Measurements from ENCODE around the gene POR.

POR gene

GRCh38 chr7:75962607-75963380 is 47.8 kb downstream of the POR start:
- Histone ChIP-seq H3K4me1 (ENCODE audit: control insufficient read depth in 1 of 2, insufficient read depth in 2 of 2, low read length in 2 of 2) (peaks cover 10 to 33% of the 10 kb centered on the region in 2 donors), H3K27ac (ENCODE audit: low read length) (peak overlapping the region; percentile 6), H3K27me3 (ENCODE audit: low read depth, low read length) (no peaks in the 10 kb centered on the region), H3K36me3 (ENCODE audit: control insufficient read depth in 1 of 2, insufficient read depth in 2 of 2, low read length in 2 of 2) (peaks cover 1 to 9% of the 10 kb centered on the region in 2 donors), H3K9me3 (ENCODE audit: control insufficient read depth in 1 of 2, low read length in 2 of 2) (no peaks in the 10 kb centered on the region), H3K4me3 (ENCODE audit: low read depth in 1 of 2, low read length in 2 of 2) (no peak overlapping the region)

- peak overlapping the region; percentile 6 for H3K27ac ChIP-seq (ENCODE audit: low read length)
- no peaks in the 10 kb centered on the region for H3K9me3 ChIP-seq (ENCODE audit: control insufficient read depth in 1 of 2, low read length in 2 of 2)
- no peak overlapping the region for H3K4me3 ChIP-seq (ENCODE audit: low read depth in 1 of 2, low read length in 2 of 2)
- H3K27me3 ChIP-seq (ENCODE audit: low read depth, low read length): no peaks in the 10 kb centered on the region
- peaks cover 16 to 40% of the 10 kb centered on the region in 2 donors for H3K4me1 ChIP-seq (ENCODE audit: control insufficient read depth in 1 of 2, insufficient read depth in 2 of 2, low read length in 2 of 2)
- H3K36me3 ChIP-seq (ENCODE audit: control insufficient read depth in 1 of 2, insufficient read depth in 2 of 2, low read length in 2 of 2): peaks cover 0 to 2% of the 10 kb centered on the region in 2 donors
Measured at GRCh38 chr7:75963381-75963995, 48.5 kb downstream of the POR start.

DNA sequence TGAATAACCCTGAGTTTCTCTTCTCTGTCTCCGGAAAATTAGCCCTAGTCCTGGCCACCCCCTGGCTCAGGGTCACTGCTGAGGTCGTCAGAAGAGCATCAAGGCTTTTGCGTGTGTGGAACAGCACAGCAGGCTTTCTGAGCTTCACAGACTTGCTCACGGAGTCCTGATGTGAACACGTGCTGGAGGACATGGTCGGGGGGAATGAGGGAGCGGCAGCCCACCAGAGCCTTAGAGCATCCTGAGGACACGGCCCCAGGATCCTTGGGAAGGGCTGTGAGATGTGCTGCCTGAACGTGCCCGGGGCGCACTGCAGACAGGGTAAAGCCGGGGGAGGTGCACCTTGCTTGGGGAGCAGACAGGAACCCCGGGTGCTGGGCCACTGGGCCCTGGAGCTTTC is 50.7 kb downstream of the POR start:
- Histone ChIP-seq H3K9me3 (ENCODE audit: control insufficient read depth in 1 of 2, low read length in 2 of 2) (no peaks in the 10 kb centered on the region), H3K36me3 (ENCODE audit: control insufficient read depth in 1 of 2, insufficient read depth in 2 of 2, low read length in 2 of 2) (no peaks in the 10 kb centered on the region)

DNA sequence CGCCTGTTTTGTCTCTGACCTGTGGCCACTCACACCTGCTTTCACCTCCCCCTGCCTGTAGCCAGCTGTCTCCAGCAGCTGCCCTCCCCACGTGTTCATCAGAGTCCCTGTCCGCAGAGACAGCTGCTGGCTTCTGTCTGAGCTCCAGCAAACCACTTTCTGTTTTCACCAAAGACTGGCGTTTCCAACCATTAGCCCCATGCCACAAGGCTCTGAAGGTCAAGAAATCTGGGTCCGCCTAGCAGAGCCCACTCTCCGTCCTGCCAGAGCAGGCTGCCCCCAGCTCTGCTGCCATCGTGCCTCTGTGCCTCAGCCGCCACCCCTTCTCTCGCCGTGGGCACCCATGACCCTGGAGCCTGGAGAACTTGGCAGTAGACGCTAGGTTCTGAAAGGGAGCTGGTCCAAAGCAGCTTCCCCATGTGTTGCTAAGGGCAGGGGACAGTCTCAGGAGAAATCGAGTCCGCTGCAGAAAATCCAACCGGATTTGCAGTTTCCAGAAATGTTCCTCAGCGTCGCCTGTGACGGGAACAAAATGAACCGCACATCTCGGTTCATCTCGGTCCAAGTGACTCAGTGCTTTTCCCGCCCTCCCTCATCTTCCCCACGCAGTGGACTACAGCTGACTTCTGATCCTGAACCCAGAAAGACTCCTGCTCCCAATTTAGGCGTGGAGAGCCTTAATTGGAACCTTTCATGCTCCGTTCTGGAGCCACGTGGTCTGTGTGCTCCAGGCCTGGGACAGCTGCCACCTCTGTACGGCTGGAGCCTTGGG is 51.4 kb downstream of the POR start:
- Histone ChIP-seq H3K4me1 (ENCODE audit: control insufficient read depth in 1 of 2, insufficient read depth in 2 of 2, low read length in 2 of 2) (peaks cover 20 to 55% of the 10 kb centered on the region in 2 donors), H3K4me3 (ENCODE audit: low read depth in 1 of 2, low read length in 2 of 2) (peak overlapping the region; percentile 18 to 28), H3K27me3 (ENCODE audit: low read depth, low read length) (no peaks in the 10 kb centered on the region), H3K9me3 (ENCODE audit: control insufficient read depth in 1 of 2, low read length in 2 of 2) (no peaks in the 10 kb centered on the region), H3K27ac (ENCODE audit: low read length) (peak overlapping the region; percentile 83), H3K36me3 (ENCODE audit: control insufficient read depth in 1 of 2, insufficient read depth in 2 of 2, low read length in 2 of 2) (no peaks in the 10 kb centered on the region)

More for the DNA sequence above, 50.7 kb downstream of the POR start:
- no peaks in the 10 kb centered on the region for H3K27me3 ChIP-seq (ENCODE audit: low read depth, low read length)
- H3K4me3 ChIP-seq (ENCODE audit: low read depth in 1 of 2, low read length in 2 of 2): no peak overlapping the region
- H3K27ac ChIP-seq (ENCODE audit: low read length): peak overlapping the region; percentile 83
- H3K4me1 ChIP-seq (ENCODE audit: control insufficient read depth in 1 of 2, insufficient read depth in 2 of 2, low read length in 2 of 2): peaks cover 20 to 54% of the 10 kb centered on the region in 2 donors

DNA sequence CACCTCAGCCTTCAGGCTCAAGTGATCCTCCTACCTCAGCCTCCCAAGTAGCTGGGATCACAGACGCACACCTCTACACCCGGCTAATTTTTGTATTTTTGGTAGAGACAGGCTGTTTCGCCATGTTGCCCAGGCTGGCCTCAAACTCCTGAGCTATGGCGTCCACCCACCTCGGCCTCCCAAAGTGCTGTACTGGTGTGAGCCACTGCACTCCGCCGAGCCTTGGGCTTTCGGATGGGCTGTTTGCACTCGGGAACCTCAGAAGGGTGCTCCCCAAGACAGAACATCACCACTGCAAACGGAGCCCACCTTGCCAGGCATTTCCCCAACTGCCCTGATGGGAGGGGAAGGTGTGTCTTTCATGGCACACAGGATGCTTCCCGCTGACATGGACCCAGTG is 52.1 kb downstream of the POR start:
- H3K36me3 ChIP-seq (ENCODE audit: control insufficient read depth in 1 of 2, insufficient read depth in 2 of 2, low read length in 2 of 2): no peaks in the 10 kb centered on the region
- H3K27ac ChIP-seq (ENCODE audit: low read length): peak overlapping the region; percentile 56
- no peaks in the 10 kb centered on the region for H3K27me3 ChIP-seq (ENCODE audit: low read depth, low read length)
- peaks cover 22 to 59% of the 10 kb centered on the region in 2 donors for H3K4me1 ChIP-seq (ENCODE audit: control insufficient read depth in 1 of 2, insufficient read depth in 2 of 2, low read length in 2 of 2)
- peak overlapping the region in 1 of 2 donors; percentile 27 for H3K4me3 ChIP-seq (ENCODE audit: low read depth in 1 of 2, low read length in 2 of 2)
- H3K9me3 ChIP-seq (ENCODE audit: control insufficient read depth in 1 of 2, low read length in 2 of 2): no peaks in the 10 kb centered on the region

DNA sequence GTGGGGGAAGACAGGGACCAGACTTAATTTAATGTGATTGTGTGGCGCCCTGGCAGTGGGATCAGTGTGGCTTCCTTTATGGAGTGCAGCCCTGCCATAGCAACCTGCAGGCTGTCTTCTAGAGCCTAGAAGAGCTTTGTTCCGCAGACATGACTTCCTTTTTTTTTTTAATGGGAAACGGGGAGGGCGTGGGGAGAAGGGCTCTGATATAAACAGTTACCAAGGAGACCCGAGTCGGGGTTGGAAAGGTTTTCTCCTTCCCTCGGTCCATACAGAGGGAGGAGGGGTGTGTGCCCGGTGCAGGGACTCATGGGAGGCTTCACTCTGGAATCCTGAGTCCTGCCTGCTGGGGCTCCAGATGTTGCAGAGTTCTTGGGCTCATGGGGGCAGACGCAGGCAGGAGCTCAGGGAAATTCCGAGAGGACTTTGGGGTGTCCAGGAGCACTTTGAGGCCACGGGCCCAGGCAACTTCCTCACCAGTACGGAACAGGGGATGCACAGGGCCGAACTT is 52.6 kb downstream of the POR start:
- Histone ChIP-seq H3K4me1 (ENCODE audit: control insufficient read depth in 1 of 2, insufficient read depth in 2 of 2, low read length in 2 of 2) (peaks cover 26 to 57% of the 10 kb centered on the region in 2 donors), H3K36me3 (ENCODE audit: control insufficient read depth in 1 of 2, insufficient read depth in 2 of 2, low read length in 2 of 2) (peaks cover 3% of the 10 kb centered on the region in 2 donors), H3K9me3 (ENCODE audit: control insufficient read depth in 1 of 2, low read length in 2 of 2) (no peaks in the 10 kb centered on the region), H3K27ac (ENCODE audit: low read length) (peak overlapping the region; percentile 56), H3K27me3 (ENCODE audit: low read depth, low read length) (no peaks in the 10 kb centered on the region), H3K4me3 (ENCODE audit: low read depth in 1 of 2, low read length in 2 of 2) (peak overlapping the region in 1 of 2 donors; percentile 27)

GRCh38 chr7:75968012-75968411 is 53.1 kb downstream of the POR start:
- peak overlapping the region; percentile 56 for H3K27ac ChIP-seq (ENCODE audit: low read length)
- H3K9me3 ChIP-seq (ENCODE audit: control insufficient read depth in 1 of 2, low read length in 2 of 2): no peaks in the 10 kb centered on the region
- H3K4me1 ChIP-seq (ENCODE audit: control insufficient read depth in 1 of 2, insufficient read depth in 2 of 2, low read length in 2 of 2): peaks cover 27 to 57% of the 10 kb centered on the region in 2 donors
- peaks cover 3 to 4% of the 10 kb centered on the region in 2 donors for H3K36me3 ChIP-seq (ENCODE audit: control insufficient read depth in 1 of 2, insufficient read depth in 2 of 2, low read length in 2 of 2)
- H3K4me3 ChIP-seq (ENCODE audit: low read depth in 1 of 2, low read length in 2 of 2): peak overlapping the region in 1 of 2 donors; percentile 7
- H3K27me3 ChIP-seq (ENCODE audit: low read depth, low read length): no peaks in the 10 kb centered on the region

DNA sequence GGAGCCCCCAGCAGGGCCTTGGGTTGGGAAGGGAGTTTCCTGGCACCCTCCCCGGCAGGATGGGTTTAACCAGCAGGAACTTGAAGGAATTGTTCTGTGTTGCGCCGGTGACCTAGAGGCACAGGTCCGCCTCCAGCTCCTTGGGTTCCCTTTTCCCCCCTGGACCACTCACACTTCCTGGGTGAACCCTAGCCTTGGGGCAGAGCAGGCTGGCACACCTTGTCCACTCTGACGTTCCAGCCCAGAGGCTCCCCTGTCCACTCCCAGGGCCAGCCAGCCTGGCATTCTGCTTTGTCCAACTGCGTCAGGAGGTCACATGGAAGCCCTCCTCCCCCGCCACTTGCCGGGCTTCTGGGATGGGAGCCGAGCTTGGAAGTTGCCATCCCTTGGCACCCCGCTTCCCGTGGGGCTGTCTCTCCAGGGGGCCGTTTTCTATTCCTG is 53.6 kb downstream of the POR start:
- peak overlapping the region; percentile 56 for H3K27ac ChIP-seq (ENCODE audit: low read length)
- H3K4me3 ChIP-seq (ENCODE audit: low read depth in 1 of 2, low read length in 2 of 2): peak overlapping the region in 1 of 2 donors; percentile 7
- H3K36me3 ChIP-seq (ENCODE audit: control insufficient read depth in 1 of 2, insufficient read depth in 2 of 2, low read length in 2 of 2): peaks cover 3 to 4% of the 10 kb centered on the region in 2 donors
- H3K27me3 ChIP-seq (ENCODE audit: low read depth, low read length): no peaks in the 10 kb centered on the region
- H3K9me3 ChIP-seq (ENCODE audit: control insufficient read depth in 1 of 2, low read length in 2 of 2): no peaks in the 10 kb centered on the region
- H3K4me1 ChIP-seq (ENCODE audit: control insufficient read depth in 1 of 2, insufficient read depth in 2 of 2, low read length in 2 of 2): peaks cover 27 to 57% of the 10 kb centered on the region in 2 donors

GRCh38 chr7:75969182-75969581 is 54.2 kb downstream of the POR start:
- Histone ChIP-seq H3K9me3 (ENCODE audit: control insufficient read depth in 1 of 2, low read length in 2 of 2) (no peaks in the 10 kb centered on the region), H3K27ac (ENCODE audit: low read length) (peak overlapping the region; percentile 31), H3K36me3 (ENCODE audit: control insufficient read depth in 1 of 2, insufficient read depth in 2 of 2, low read length in 2 of 2) (peaks cover 8% of the 10 kb centered on the region in 2 donors), H3K4me3 (ENCODE audit: low read depth in 1 of 2, low read length in 2 of 2) (no peak overlapping the region), H3K27me3 (ENCODE audit: low read depth, low read length) (no peaks in the 10 kb centered on the region), H3K4me1 (ENCODE audit: control insufficient read depth in 1 of 2, insufficient read depth in 2 of 2, low read length in 2 of 2) (peaks cover 27 to 57% of the 10 kb centered on the region in 2 donors)

DNA sequence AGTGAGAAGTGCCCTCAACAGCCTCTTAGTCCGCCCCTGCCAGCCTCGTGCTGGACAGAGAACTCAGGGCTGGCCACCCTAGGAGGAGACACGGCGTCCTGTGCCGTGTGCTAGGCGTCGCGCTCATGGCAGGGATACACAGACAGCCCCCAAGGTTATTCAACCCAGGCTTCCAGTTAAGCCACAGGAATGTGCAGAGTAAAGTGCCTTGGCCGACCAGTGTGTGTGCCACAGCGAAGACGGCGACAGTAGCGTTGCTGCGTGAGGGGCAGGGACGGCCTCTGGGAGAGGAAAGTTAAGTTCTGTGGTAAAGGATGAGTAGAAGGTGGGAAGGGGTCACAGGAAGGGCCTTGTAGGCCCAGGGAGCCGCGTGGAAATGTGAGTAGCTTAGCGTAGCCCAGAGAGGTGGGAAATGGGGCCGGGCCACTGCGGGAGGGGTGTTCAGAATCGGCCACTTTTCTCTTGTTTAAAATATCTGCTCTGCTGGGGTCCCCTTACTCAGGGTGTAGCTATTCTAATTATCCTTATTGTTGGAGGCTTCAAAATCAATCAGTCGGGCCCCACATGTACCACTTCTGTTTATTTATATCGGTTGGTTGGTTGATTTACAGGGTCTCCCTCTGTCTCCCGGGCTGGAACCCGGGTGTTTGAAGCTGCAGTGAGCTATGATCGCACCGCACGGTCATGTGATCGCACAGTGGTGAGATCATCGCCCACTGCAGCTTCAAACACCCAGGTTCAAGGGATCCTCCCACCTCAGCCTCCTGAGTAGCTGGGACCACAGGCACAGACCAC is 54.9 kb downstream of the POR start:
- no peaks in the 10 kb centered on the region for H3K9me3 ChIP-seq (ENCODE audit: control insufficient read depth in 1 of 2, low read length in 2 of 2)
- H3K27me3 ChIP-seq (ENCODE audit: low read depth, low read length): no peaks in the 10 kb centered on the region
- peak overlapping the region; percentile 31 for H3K27ac ChIP-seq (ENCODE audit: low read length)
- H3K4me3 ChIP-seq (ENCODE audit: low read depth in 1 of 2, low read length in 2 of 2): no peak overlapping the region
- H3K36me3 ChIP-seq (ENCODE audit: control insufficient read depth in 1 of 2, insufficient read depth in 2 of 2, low read length in 2 of 2): peaks cover 9% of the 10 kb centered on the region in 2 donors
- peaks cover 27 to 57% of the 10 kb centered on the region in 2 donors for H3K4me1 ChIP-seq (ENCODE audit: control insufficient read depth in 1 of 2, insufficient read depth in 2 of 2, low read length in 2 of 2)
